Neural cell (in vitro differentiated cells): ENCODE measurements around the gene RBM3. TPM values are rescaled to one million over a fixed set of nuclear protein-coding genes. Genes with fewer than 3 reads are reported as not detected.
"Not testable (repeated sequence)": the region's sequence is repeated elsewhere in the genome, so short reads cannot be mapped to it uniquely, and the experiment has no call there.

Source experiments
- H2AFZ ChIP-seq: fragments of 200-600, 300-800 bp; sonication (generic), shearing (Covaris generic); 2 replicates; pipeline ENCODE4 v1.6.0; 2014; ENCODE audit warnings: low read depth, mild to moderate bottlenecking, antibody characterized with exemption, low read length, moderate library complexity
- H3F3A ChIP-seq: fragments of 200-600 bp; shearing (Covaris generic); 2 replicates; pipeline ENCODE4 v1.6.1; 2016; ENCODE audit warnings: mild to moderate bottlenecking, moderate library complexity, mixed read lengths, antibody characterized with exemption, low read length; ENCODE audit not compliant: insufficient read depth, poor library complexity, severe bottlenecking
- H3K27ac ChIP-seq: fragments of 200-600, 300-800 bp; sonication (generic), shearing (Covaris generic); 2 replicates; pipeline ENCODE4 v1.5.1; 2014; ENCODE audit warnings: mild to moderate bottlenecking, low read length, moderate library complexity
- H3K27me3 ChIP-seq: fragments of 300-800, 200-600 bp; sonication (generic), shearing (Covaris generic); 2 replicates; pipeline ENCODE4 v1.6.0; 2014; ENCODE audit warnings: mild to moderate bottlenecking, low read depth, low read length, moderate library complexity; ENCODE audit not compliant: insufficient read depth
- H3K36me3 ChIP-seq: fragments of 300-800, 200-600 bp; sonication (generic), shearing (Covaris generic); 2 replicates; pipeline ENCODE4 v1.5.1; 2014; ENCODE audit warnings: mild to moderate bottlenecking, antibody characterized with exemption, low read length, moderate library complexity; ENCODE audit not compliant: insufficient read depth
- H3K4me2 ChIP-seq: fragments of 300-800, 200-600 bp; sonication (generic), shearing (Covaris generic); 2 replicates; pipeline ENCODE4 v1.6.0; 2014; ENCODE audit warnings: mild to moderate bottlenecking, low read length
- H3K4me3 ChIP-seq: fragments of 300-800, 200-600 bp; sonication (generic), shearing (Covaris generic); 2 replicates; pipeline ENCODE4 v1.5.1; 2014; ENCODE audit warnings: mild to moderate bottlenecking, low read length, moderate library complexity
- H3K79me2 ChIP-seq: fragments of 200-600 bp; shearing (Covaris generic); replicated peaks from 2 replicates; pipeline ENCODE4 v1.6.0; 2014; ENCODE audit warnings: mild to moderate bottlenecking, low read length, moderate library complexity; ENCODE audit not compliant: insufficient read depth
- H3K9ac ChIP-seq: fragments of 300-800, 200-600 bp; sonication (generic), shearing (Covaris generic); 2 replicates; pipeline ENCODE4 v1.6.1; 2016; ENCODE audit warnings: mild to moderate bottlenecking, low read length, mixed read lengths
- H3K9me2 ChIP-seq: fragments of 200-600 bp; shearing (Covaris generic); 2 replicates; pipeline ENCODE4 v1.6.1; 2016; ENCODE audit warnings: mild to moderate bottlenecking, low read length, mixed read lengths; ENCODE audit not compliant: insufficient read depth
- H3K9me3 ChIP-seq: fragments of 200-600, 300-800 bp; sonication (generic), shearing (Covaris generic); 2 replicates; pipeline ENCODE4 v1.6.1; 2016; ENCODE audit warnings: mild to moderate bottlenecking, mixed run types, low read length, moderate library complexity, mixed read lengths
- H4K20me1 ChIP-seq: fragments of 200-600 bp; shearing (Covaris generic); 2 replicates; pipeline ENCODE4 v1.6.1; 2016; ENCODE audit warnings: mild to moderate bottlenecking, mixed run types; ENCODE audit not compliant: insufficient read depth
- EP300 ChIP-seq: fragments of 450-650 bp; conservative IDR thresholded peaks from 2 replicates; pipeline ENCODE4 v1.6.1; 2014; ENCODE audit warnings: antibody characterized with exemption, mild to moderate bottlenecking, moderate library complexity; ENCODE audit not compliant: poor library complexity, severe bottlenecking
- EZH2 ChIP-seq: fragments of 200-600, 300-800 bp; shearing (Covaris generic), sonication (generic); IDR thresholded peaks from 2 replicates; pipeline ENCODE4 v1.6.1; 2014; ENCODE audit warnings: antibody characterized with exemption, low read length, borderline replicate concordance, mild to moderate bottlenecking; ENCODE audit not compliant: insufficient read depth, poor library complexity, severe bottlenecking
- MXI1 ChIP-seq: fragments of 450-650 bp; conservative IDR thresholded peaks from 2 replicates; pipeline ENCODE4 v1.6.1; 2014; ENCODE audit warnings: antibody characterized with exemption, mild to moderate bottlenecking; ENCODE audit not compliant: poor library complexity, severe bottlenecking
- POLR2AphosphoS5 ChIP-seq: IDR thresholded peaks from 2 replicates; pipeline ENCODE4 v1.6.1; 2012
- RAD21 ChIP-seq: fragments of 450-650 bp; conservative IDR thresholded peaks from 2 replicates; pipeline ENCODE4 v1.6.1; 2014; ENCODE audit warnings: antibody characterized with exemption, mild to moderate bottlenecking, moderate library complexity
- SMC3 ChIP-seq: fragments of 450-650 bp; conservative IDR thresholded peaks from 2 replicates; pipeline ENCODE4 v1.6.1; 2014; ENCODE audit warnings: antibody characterized with exemption, mild to moderate bottlenecking, moderate library complexity; ENCODE audit not compliant: poor library complexity
- TAF1 ChIP-seq: IDR thresholded peaks from 2 replicates; pipeline ENCODE4 v1.6.1; 2012; ENCODE audit warnings: low read depth
- polyA plus RNA-seq: library from polyadenylated mRNA; depleted of rRNA; stranded (reverse); fragments of >200 nt; gene quantifications from 2 replicates; pipeline ENCODE4 v1.2.3, GENCODE V29; 2014
- TF ChIP-seq, protein P1 (sequence below): fragments of 450-650 bp; IDR thresholded peaks from 2 replicates; pipeline ENCODE4 v1.5.1; 2014; ENCODE audit warnings: antibody characterized with exemption, mild to moderate bottlenecking, moderate library complexity; ENCODE audit not compliant: poor library complexity, severe bottlenecking
- TF ChIP-seq, protein P2 (sequence below): IDR thresholded peaks from 2 replicates; pipeline ENCODE4 v1.6.1; 2012; ENCODE audit warnings: borderline replicate concordance

RBM3 gene
- polyA plus RNA-seq, 1 donor from 2014 or later: 378 TPM

DNA sequence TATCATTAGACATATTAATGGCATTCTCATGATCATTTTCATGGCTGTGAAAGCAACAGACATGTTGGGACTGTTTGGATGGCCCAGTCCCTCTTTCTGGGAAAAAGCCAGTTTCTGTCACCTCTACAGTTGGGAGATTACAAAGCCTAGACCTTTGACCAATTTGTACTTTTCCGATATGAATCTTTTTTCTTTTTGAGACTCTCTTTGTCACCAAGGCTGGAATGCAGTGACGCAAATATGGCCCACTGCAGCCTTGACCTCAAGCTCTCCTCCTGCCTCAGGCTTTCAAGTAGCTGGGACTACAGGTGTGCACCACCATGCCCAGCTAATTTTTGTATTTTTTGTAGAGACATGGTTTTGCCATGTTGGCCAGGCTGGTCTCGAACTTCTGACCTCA lies 25.4 kb upstream of the RBM3 start:
- H3K79me2 ChIP-seq: no peaks in the 10 kb centered on the region
- H3K9ac ChIP-seq: no peak overlapping the region
- no peaks in the 10 kb centered on the region for H3K36me3 ChIP-seq
- no peak overlapping the region for H3K4me3 ChIP-seq
- no peak overlapping the region for H2AFZ ChIP-seq
- H3K4me2 ChIP-seq: no peak overlapping the region
- no peaks in the 10 kb centered on the region for H3K9me3 ChIP-seq
- H3K9me2 ChIP-seq: no peaks in the 10 kb centered on the region
- no peaks in the 10 kb centered on the region for H4K20me1 ChIP-seq
- no peak overlapping the region for H3K27ac ChIP-seq
- no peaks in the 10 kb centered on the region for H3F3A ChIP-seq
- no peak for TF ChIP-seq EZH2
- TF ChIP-seq, protein P1, sequence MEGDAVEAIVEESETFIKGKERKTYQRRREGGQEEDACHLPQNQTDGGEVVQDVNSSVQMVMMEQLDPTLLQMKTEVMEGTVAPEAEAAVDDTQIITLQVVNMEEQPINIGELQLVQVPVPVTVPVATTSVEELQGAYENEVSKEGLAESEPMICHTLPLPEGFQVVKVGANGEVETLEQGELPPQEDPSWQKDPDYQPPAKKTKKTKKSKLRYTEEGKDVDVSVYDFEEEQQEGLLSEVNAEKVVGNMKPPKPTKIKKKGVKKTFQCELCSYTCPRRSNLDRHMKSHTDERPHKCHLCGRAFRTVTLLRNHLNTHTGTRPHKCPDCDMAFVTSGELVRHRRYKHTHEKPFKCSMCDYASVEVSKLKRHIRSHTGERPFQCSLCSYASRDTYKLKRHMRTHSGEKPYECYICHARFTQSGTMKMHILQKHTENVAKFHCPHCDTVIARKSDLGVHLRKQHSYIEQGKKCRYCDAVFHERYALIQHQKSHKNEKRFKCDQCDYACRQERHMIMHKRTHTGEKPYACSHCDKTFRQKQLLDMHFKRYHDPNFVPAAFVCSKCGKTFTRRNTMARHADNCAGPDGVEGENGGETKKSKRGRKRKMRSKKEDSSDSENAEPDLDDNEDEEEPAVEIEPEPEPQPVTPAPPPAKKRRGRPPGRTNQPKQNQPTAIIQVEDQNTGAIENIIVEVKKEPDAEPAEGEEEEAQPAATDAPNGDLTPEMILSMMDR: no peak
- TF ChIP-seq, protein P2, sequence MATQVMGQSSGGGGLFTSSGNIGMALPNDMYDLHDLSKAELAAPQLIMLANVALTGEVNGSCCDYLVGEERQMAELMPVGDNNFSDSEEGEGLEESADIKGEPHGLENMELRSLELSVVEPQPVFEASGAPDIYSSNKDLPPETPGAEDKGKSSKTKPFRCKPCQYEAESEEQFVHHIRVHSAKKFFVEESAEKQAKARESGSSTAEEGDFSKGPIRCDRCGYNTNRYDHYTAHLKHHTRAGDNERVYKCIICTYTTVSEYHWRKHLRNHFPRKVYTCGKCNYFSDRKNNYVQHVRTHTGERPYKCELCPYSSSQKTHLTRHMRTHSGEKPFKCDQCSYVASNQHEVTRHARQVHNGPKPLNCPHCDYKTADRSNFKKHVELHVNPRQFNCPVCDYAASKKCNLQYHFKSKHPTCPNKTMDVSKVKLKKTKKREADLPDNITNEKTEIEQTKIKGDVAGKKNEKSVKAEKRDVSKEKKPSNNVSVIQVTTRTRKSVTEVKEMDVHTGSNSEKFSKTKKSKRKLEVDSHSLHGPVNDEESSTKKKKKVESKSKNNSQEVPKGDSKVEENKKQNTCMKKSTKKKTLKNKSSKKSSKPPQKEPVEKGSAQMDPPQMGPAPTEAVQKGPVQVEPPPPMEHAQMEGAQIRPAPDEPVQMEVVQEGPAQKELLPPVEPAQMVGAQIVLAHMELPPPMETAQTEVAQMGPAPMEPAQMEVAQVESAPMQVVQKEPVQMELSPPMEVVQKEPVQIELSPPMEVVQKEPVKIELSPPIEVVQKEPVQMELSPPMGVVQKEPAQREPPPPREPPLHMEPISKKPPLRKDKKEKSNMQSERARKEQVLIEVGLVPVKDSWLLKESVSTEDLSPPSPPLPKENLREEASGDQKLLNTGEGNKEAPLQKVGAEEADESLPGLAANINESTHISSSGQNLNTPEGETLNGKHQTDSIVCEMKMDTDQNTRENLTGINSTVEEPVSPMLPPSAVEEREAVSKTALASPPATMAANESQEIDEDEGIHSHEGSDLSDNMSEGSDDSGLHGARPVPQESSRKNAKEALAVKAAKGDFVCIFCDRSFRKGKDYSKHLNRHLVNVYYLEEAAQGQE: no peak
- TF ChIP-seq MXI1: no peak
- no peak for TF ChIP-seq SMC3
- no peak for TF ChIP-seq RAD21
- TF ChIP-seq POLR2AphosphoS5: no peak
- no peak for TF ChIP-seq TAF1
- TF ChIP-seq EP300: no peak
- H3K27me3 ChIP-seq: no peaks in the 10 kb centered on the region

DNA sequence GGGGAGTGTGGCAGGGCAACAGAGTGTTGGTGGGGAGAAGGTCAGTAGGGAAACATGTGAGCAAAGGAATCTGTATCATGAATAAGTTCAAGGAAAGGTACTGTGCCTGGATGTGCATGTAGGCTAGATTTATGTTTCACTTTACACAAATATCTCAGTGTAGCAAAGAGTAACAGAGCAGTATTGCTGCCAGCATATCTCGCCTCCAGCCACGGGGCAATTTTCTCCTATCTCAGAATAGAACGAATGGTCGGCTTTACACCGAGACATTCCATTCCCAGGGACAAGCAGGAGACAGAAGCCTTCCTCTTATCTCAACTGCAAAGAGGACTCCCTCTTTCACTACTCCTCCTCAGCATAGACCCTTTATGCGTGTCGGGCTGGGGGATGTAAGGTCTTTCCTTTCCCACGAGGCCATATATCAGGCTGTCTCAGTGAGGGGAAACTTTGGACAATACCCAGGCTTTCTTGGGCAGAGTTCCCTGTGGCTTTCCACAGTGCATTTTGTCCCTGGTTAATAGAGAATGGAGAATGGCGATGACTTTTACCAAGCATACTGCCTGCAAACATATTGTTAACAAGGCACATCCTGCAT lies 18.5 kb upstream of the RBM3 start:
- not testable (repeated sequence) for H3K36me3 ChIP-seq, H3K9me2 ChIP-seq, H3K27ac ChIP-seq, H4K20me1 ChIP-seq, H3K4me3 ChIP-seq, H3K4me2 ChIP-seq, H2AFZ ChIP-seq, H3K79me2 ChIP-seq, H3K27me3 ChIP-seq, H3K9me3 ChIP-seq, H3K9ac ChIP-seq, H3F3A ChIP-seq

DNA sequence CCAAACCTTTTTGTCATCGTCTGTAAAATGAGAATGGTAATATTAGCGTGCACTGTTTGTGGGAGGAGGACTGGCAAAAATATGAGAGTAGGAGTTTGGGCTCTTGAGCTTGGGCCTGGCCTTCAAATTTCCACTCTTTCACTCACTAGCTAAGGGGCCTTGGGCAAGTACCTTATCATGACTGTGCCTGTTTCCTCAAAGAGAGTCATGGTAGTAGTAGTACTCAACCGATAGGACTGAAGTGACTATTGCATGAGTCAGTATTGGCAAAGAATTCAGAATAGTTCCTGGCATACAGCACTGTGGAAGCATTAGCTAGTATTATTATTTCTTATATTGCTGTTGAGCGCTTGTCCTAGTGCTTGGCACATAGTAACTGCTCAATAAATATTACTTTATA lies 16.0 kb upstream of the RBM3 start:
- Histone ChIP-seq H2AFZ (no peak overlapping the region), H3F3A (no peaks in the 10 kb centered on the region), H3K4me3 (no peak overlapping the region), H3K9me2 (no peaks in the 10 kb centered on the region), H3K4me2 (no peak overlapping the region), H3K79me2 (no peaks in the 10 kb centered on the region), H3K9ac (no peak overlapping the region), H3K9me3 (no peaks in the 10 kb centered on the region), H3K36me3 (no peaks in the 10 kb centered on the region), H3K27me3 (no peaks in the 10 kb centered on the region), H3K27ac (no peak overlapping the region), H4K20me1 (no peaks in the 10 kb centered on the region)
- TF ChIP-seq TAF1 (no peak), POLR2AphosphoS5 (no peak), EP300 (no peak), EZH2 (no peak)
